GM15510 (cell line): ENCODE data around the gene DNER.

ENCODE experiments used
- POLR2A ChIP-seq: IDR thresholded peaks from 3 replicates; pipeline ENCODE4 v1.6.1; 2011; ENCODE audit warnings: borderline replicate concordance; ENCODE audit not compliant: insufficient read length; ENCODE audit errors: extremely low read depth

Gene DNER

GRCh38 chr2:229612384-229612971 lies 101.9 kb downstream of the DNER start:
- no peak for TF ChIP-seq POLR2A

DNA sequence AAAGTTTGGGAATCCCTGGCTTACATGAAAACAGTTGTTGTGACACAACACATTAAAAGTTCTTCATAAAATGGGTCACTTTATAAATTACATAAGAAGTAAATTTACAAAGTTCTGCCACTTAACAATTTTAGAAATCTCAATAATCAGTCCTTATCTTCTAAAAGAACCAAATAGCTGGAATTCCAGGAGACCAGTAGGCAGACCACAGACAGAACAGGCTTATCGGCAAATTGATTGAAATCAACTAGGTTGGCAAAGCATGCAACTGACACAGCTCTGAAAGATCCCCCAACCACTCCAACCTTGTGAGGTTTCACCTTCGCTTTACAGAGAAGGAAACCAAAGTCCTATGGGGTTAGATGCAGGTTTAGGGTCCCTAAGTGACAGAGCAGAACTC lies 103.0 kb downstream of the DNER start:
- no peak for TF ChIP-seq POLR2A

DNA sequence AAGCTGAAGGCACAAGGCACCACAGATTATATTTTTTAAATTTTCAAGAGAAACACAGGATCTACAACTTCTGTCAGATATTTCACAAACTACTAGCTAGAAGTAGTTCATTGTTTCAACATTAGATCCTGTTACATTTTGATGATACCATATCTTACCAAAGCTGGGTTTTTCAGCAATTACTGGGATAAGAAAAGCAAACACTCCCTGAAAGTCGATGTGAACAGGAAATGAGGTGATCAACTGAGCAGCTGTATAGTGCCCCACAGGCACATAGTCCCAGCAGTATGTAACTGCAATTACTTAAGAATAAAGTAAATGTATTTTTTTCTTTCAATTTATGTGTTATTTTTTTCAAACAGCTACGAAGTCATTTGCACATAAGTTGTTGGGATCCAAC lies 103.5 kb downstream of the DNER start:
- no peak for TF ChIP-seq POLR2A

GRCh38 chr2:229610333-229610732 lies 104.0 kb downstream of the DNER start:
- no peak for TF ChIP-seq POLR2A

GRCh38 chr2:229601936-229602335 lies 112.4 kb downstream of the DNER start:
- TF ChIP-seq POLR2A, result no peak

DNA sequence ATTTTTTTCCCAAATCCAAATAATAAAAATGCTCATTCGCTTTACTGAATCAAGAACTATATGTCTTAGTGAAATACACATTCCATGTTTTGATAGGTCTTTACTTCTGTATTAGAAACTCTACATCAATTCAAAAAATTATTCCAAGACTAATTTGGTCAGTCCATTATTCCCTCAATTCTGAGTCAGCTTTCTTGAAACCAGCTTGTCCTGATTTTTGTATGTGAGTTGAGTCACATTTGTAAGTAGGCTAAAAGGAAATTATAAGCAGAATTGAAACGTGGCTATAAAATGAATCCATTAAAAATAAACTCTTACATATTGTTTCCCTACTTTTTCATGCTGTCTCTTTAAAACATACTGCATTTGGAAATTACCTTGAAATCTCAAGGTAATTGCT lies 113.0 kb downstream of the DNER start:
- TF ChIP-seq POLR2A, result no peak

DNA sequence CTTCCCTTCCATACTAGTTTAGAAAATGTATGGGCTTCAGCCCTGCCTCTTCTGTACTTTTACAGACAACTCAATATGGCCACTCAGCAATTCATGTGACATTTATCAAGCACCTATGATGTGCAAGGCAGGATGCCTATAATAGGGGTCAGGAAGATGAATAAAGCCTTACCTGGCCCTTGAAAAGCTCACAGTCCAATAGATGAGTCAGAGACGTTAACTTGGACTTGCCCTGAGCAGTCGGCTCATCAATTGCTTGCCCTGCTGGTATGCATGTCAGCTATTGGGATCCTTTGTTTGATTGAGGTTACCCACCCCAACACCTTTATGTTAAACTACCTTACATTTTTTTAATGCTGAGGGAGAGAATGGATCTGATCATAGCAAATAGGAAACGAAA lies 116.1 kb downstream of the DNER start:
- no peak for TF ChIP-seq POLR2A

- no peak for TF ChIP-seq POLR2A
These were observed 117.6 kb downstream of the DNER start for GRCh38 chr2:229596796-229597195.

GRCh38 chr2:229591611-229592010 lies 122.7 kb downstream of the DNER start:
- no peak for TF ChIP-seq POLR2A

- TF ChIP-seq POLR2A, result no peak
These were observed 127.3 kb downstream of the DNER start for GRCh38 chr2:229586746-229587705.

GRCh38 chr2:229586012-229586411 lies 128.3 kb downstream of the DNER start:
- no peak for TF ChIP-seq POLR2A

GRCh38 chr2:229582151-229582550 lies 132.2 kb downstream of the DNER start:
- no peak for TF ChIP-seq POLR2A

- TF ChIP-seq POLR2A, result no peak
These were observed 136.1 kb downstream of the DNER start for GRCh38 chr2:229578052-229578846.

GRCh38 chr2:229575569-229576315 lies 138.6 kb downstream of the DNER start:
- no peak for TF ChIP-seq POLR2A
